Islet of Langerhans (tissue), 1 donor: ENCODE results near the gene ANO9.

Experiments
- FAIRE-seq: peaks from one replicate; lab custom pipeline; 2011; peaks lifted over from hg19 to GRCh38; lab: Jason Lieb, UNC

ANO9 gene

GRCh38 chr11:441418-442274, at the start of gene ANO9:
Gene ANO9, minus strand, starts transcription at chr11:442011. Its CDS starts 85 bp downstream, at chr11:441926.
- no peak for FAIRE-seq

DNA sequence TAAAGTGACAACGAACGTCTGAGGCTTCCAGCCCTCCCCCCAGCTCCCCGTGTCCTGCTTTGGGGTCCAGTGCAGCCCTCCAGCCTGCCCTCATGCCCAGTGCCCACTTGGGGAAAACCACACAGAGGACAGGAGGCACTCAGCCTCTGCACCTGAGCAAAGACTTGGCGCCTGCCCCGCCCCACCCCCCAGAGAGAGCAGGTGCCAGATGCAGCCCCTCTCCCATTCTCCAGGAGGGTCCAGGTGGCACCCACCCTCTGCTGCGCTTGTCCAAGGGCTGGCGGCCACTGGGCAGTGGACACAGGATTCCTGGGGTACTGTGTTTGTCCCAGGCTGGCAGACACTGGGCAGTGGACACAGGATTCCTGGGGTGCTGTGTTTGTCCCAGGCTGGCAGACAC, 49.5 kb upstream of the ANO9 start:
- FAIRE-seq = no peak

- no peak for FAIRE-seq
Measured at GRCh38 chr11:490930-491260, 49.1 kb upstream of the ANO9 start.

GRCh38 chr11:490186-490929, 48.5 kb upstream of the ANO9 start:
- no peak for FAIRE-seq

GRCh38 chr11:489610-490185, 47.9 kb upstream of the ANO9 start:
- no peak for FAIRE-seq

DNA sequence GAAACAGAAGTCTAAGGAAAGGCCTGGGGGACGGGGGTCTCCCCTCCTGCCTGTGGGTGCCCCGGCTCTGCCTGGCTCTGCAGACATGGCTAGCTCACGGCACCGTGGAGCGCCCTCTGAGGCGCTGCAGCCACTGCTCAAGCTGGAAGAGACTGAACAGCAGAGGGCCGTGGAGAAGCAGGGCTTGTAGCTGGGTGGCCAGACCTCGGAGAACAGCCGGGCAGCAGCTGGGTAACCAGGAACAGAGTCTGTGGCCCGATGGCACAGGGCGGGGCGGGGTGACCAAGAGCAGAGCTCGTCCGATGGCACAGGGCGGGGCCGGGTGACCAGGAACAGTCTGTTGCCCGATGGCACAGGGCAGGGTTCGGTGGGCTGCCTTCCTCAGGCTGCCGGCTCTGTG, 47.2 kb upstream of the ANO9 start:
- no peak for FAIRE-seq

DNA sequence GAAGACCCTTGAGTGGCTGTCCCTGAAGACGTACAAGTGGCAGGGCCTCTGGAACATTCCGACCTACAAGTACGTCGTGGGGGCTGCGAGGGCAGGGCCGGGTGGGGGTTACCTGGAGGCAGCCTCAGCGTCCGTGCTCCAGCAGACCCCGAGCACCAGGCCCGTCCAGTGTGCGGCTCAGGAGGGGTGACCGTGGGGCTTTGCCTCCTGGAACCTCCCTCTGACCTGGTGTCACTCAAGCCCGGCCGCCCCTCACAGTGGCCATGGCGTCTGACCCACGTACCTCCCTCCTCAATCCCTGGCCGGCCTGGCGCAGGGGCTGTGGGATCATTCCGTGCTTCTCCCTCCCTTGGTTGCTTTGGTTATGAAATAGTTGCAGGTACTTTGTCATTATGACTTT, 46.8 kb upstream of the ANO9 start:
- no peak for FAIRE-seq

- no peak for FAIRE-seq
Measured at GRCh38 chr11:488062-488461, 46.3 kb upstream of the ANO9 start.

- FAIRE-seq = no peak
Measured at GRCh38 chr11:487571-488021, 45.8 kb upstream of the ANO9 start.

DNA sequence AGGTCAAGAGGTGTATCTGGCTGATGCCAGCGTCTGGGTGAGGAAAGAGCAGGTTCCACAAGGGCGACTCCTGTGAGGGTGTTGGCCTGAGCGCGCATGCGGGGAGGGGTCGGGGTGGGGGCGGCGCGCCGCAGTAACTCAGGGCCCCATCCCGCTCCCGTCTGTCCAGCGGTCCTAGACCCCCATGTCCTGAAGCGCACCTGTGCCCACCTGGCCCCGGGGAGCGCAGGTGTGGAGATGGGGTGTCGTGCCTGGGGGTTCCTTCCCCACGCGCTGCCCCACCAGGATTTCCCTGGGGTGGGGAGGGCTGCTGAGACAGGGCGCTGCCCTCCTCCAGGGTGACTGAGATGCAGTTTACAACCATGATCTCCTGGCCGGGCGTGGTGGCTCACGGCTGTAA, 44.4 kb upstream of the ANO9 start:
- no peak for FAIRE-seq

GRCh38 chr11:484616-485015, 42.8 kb upstream of the ANO9 start:
- no peak for FAIRE-seq

GRCh38 chr11:479311-479710, 37.5 kb upstream of the ANO9 start:
- no peak for FAIRE-seq

GRCh38 chr11:477052-477715, 35.4 kb upstream of the ANO9 start:
- FAIRE-seq = no peak

- FAIRE-seq = no peak
Measured at GRCh38 chr11:476416-476815, 34.6 kb upstream of the ANO9 start.

DNA sequence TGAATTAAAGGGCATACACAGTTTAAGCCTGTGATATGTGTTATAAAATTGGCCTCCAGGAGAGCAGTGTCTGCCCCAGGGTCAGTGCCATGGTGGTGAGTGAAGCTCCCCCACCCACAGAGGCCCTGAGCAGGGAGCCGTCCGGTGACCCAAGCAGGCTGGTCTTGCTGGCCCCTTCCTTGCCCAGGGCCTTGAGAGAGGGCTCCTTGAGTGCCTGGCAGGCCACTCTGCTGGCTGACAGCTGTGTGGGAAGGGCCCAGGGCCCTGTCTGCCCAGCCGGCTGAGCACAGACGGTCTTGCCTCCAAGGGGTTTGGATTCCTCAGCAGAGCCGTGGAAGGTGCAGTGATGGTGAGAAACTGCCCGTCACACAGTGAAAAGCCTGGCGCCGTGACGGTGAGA, 34.1 kb upstream of the ANO9 start:
- no peak for FAIRE-seq

- FAIRE-seq = no peak
Measured at GRCh38 chr11:474914-475506, 33.2 kb upstream of the ANO9 start.

GRCh38 chr11:473962-474785, 32.4 kb upstream of the ANO9 start:
- FAIRE-seq = no peak

GRCh38 chr11:473415-473814, 31.6 kb upstream of the ANO9 start:
- FAIRE-seq = no peak

GRCh38 chr11:472816-473215, 31.0 kb upstream of the ANO9 start:
- no peak for FAIRE-seq

- FAIRE-seq = no peak
Measured at GRCh38 chr11:472272-472671, 30.5 kb upstream of the ANO9 start.

DNA sequence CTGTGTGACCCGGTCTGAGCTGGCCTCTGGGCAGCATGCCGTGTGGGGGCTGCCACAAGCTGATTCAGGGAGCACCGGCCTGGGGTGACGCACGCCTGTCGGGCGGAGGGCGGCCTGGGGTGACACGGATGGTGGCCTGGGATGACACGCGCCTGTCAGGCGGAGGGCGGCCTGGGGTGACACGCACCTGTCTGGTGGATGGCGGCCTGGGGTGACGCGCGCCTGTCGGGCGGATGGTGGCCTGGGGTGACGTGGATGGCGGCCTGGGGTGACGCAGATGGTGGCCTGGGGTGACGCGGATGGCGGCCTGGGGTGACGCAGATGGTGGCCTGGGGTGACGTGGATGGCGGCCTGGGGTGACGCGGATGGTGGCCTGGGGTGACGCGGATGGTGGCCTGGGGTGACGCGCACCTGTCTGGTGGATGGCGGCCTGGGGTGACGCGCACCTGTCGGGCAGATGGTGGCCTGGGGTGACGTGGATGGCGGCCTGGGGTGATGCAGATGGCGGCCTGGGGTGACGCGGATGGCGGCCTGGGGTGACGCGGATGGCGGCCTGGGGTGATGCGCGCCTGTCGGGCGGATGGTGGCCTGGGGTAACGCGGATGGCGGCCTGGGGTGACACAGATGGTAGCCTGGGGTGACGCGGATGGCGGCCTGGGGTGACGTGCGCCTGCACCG, 29.8 kb upstream of the ANO9 start:
- FAIRE-seq = no peak
